Activated naive CD4-positive, alpha-beta T cell (primary cell): ENCODE data around the gene PDE4B.
"Not testable (repeated sequence)": the region's sequence is repeated elsewhere in the genome, so short reads cannot be mapped to it uniquely, and the experiment has no call there.

ENCODE experiments used
- DNase-seq, 4 experiments: peaks; one replicate each; lab custom pipeline; 2025; lab: John Stamatoyannopoulos, UW

PDE4B gene

DNA sequence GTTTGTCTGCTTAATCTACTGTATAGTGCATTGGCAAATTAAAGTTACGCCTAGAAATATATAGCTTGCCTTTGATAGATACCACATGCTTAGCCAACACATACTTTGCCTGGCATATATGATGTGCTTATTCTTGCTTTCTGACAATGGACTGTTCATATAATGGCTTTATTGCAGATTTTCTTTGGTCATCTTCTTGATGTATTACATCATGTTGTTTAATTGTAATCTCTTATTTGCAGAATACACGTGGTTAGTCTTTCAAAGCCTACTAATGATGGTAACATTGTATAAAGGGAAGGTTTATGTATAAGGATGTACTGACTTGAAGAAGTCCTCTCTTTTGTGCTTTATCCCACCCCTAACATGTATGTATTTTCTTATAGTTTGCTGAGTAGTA is 201.5 kb downstream of the PDE4B start:
- DNase-seq = no peak

GRCh38 chr1:65995336-65995735 is 202.6 kb downstream of the PDE4B start:
- DNase-seq = no peak

GRCh38 chr1:65995928-65996327 is 203.2 kb downstream of the PDE4B start:
- no peak for DNase-seq

DNA sequence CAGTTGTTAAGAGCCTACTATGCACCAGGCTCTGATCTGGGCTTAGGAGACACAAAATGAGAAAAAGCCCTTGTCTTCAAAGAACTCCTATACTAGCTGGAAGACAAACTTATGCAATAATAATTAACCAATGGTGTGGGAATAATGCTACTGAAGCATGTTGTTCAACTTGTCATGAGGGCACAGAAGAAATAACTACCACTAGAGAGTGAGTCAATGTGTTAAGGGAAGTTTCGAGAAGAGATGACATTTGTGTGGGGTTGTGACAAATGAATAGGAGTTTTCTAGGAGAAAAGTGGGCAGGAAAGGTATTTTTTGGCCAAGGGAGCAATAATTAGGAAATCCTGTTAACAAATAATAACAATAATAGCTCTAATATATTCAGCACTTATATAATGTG is 205.0 kb downstream of the PDE4B start:
- DNase-seq = no peak

DNA sequence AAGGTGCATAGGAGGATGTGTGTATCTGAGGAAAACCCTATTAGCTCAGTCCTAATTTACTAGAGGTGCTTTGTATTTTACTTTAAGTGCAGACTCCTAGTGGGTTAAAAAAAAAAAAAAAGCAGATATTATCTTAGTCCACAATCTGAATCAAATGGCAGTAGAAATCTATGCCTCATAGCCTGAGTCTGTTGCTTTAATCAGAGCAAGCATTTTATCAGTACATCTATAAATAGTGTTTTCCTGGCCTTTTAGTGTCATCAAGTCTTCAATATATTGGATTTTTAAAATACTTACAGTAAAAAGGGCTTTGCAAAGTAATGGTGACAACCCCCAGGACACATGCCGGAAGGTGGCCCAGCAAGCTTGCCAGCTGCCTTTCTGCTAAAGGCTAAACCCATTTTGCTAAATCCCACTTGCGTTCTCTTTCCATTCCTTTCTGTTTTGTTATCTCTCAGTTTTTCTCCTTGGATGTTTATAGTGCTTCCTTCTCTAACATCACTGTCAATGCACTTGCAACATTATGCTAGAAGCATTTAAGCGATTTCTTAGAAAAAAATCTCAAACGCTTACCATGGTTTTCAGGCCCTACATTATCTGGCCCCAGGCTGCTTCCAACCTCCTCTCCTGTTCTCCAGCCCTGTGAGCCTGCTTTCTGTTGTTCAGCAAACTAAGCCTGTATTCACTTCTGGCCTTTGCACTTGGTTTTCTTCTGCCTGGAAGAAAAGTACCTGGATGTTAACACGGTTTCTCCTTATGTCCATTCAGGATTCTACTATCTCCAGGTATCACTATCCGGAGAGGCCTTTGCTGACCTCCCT is 206.3 kb downstream of the PDE4B start:
- DNase-seq = no peak

- DNase-seq = no peak
Observed at GRCh38 chr1:66000033-66000637, 207.4 kb downstream of the PDE4B start.

GRCh38 chr1:66003690-66004089 is 211.0 kb downstream of the PDE4B start:
- no peak for DNase-seq

DNA sequence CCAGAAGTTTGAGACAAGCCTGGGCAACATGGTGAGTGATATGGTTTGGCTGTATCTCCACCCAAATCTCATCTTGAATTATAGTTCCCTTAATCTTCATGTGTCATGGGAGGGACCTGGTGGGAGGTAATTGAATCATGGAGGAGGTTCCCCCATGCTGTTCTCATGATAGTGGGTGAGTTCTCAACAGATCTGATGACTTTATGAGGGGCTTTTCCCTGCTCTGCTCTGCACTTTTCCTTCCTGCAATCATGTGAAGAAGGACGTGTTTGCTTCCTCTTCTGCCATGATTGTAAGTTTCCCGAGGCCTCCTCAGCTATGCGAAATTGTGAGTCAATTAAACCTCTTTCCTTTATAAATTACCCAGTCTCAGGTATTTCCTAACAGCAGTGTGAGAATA is 213.8 kb downstream of the PDE4B start:
- not testable (repeated sequence) for DNase-seq

- no peak for DNase-seq
Observed at GRCh38 chr1:66012106-66012784, 219.6 kb downstream of the PDE4B start.

DNA sequence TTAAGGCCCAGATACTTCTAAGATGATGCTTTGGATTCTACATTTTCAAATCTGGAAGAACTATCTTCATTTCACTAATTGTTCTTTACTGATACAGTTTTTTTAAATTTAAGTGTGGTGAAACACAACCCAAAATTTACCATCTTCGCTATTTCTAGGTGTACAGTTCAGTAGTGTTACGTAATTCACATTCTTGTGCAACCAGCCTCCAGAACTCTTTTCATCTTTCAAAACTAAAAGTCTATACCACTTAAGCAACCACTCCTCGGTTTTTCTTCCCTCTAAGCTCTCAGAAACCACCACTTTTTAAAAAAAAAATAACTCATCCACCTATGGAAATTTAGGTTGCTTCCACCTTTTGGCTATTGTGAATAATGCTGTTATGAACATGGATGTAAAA is 220.7 kb downstream of the PDE4B start:
- no peak for DNase-seq

DNA sequence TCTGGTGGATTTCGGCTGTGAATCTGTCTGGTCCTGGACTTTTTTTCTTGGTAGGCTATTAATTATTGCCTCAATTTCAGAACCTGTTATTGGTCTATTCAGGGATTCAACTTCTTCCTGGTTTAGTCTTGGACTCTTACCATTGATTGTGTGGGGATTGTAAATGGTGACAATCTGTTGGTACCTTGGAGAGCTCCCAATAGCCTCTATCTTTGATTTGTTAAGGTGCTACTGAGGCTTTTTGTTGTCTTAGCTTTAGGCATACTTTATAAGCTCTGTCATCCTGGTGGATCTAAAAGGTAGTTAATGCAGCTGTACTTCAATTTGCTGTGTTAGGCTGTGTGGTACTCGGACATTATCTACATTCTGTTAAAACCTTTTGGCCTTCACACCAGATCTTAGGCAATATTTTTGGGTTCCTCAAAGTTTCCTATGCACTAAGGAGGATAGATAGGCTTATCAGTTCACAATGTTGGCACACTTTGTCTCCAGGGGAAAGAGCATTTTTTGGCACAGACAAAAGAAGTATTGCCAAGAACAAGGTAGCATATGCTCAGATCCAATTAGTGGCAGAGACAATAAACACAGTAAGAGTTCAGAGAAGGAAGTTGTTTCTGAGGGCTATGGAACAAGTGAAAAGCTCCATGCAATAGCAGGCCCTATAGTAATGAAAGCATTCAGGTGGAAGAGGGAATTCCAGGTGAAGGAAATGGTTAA is 230.4 kb downstream of the PDE4B start:
- DNase-seq = no peak

DNA sequence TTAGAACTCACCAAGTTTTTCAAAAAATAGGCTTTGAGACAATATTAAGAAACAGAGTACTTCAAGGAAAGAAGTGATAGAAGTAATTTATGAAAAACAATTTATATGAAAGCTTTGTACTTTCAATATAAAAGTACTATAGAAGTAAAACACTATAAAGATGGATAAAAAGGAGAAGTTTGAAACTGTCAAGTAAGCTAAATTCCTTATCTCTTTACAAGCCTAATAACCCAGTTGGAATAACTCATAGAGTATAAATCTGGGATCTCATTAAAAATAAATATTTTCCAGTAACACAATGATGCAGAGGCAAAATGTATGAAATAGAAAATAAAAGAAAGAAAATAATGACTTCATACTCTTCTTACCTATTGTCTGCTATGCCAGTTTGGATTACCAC is 232.5 kb downstream of the PDE4B start:
- DNase-seq = no peak

- DNase-seq = no peak
Observed at GRCh38 chr1:66028035-66028434, 235.3 kb downstream of the PDE4B start.

GRCh38 chr1:66033781-66034180 is 241.1 kb downstream of the PDE4B start:
- no peak for DNase-seq

- no peak for DNase-seq
Observed at GRCh38 chr1:66035616-66036245, 243.0 kb downstream of the PDE4B start.

- DNase-seq = no peak
Observed at GRCh38 chr1:66041654-66042053, 249.0 kb downstream of the PDE4B start.

- no peak for DNase-seq
Observed at GRCh38 chr1:66043186-66043585, 250.5 kb downstream of the PDE4B start.

GRCh38 chr1:66044912-66045311 is 252.2 kb downstream of the PDE4B start:
- no peak for DNase-seq

DNA sequence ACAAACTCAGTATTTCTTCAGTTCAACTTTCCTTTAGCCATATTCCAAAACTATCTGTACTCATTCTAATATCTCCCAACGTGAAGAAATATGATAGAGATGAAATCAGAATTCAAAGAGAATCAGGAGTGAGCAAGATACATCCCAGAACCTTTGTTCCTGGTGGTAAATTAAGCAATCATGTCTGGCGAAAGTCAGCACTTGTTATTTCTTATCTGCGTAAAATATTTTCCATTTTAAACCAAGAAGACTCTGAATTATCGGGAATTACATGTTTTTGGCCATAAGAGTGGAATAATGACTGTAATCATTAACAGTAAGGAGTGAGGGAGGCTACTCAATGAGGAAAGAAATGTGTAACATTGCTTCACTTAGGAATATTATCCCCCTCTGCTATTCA is 253.7 kb downstream of the PDE4B start:
- DNase-seq = no peak

GRCh38 chr1:66048011-66048410 is 255.3 kb downstream of the PDE4B start:
- no peak for DNase-seq

GRCh38 chr1:66050123-66050522 is 257.4 kb downstream of the PDE4B start:
- DNase-seq = no peak

DNA sequence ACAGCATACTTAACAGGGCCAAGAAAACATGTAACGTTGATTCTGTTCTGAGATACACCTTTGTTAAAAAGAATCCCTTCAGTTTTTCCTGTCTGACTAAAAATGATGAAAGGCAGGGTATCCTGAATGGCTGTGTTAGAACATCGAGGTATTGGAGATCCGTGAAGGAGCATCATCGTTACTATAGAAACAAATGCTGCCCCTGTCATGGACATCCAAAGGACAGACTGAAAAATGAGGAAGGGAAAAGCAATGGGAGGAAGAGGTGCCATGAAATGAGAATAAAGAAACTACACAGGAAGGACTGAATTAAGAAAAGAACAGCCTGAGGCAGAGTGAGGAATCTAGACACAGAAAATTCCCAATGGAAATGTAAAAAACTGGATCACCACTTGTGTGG is 257.9 kb downstream of the PDE4B start:
- DNase-seq = no peak
